ENCODE data around the gene UBE2E1. TPM values are rescaled to one million over a fixed set of nuclear protein-coding genes. Genes with fewer than 3 reads are reported as not detected.
"Not testable (repeated sequence)": the region's sequence is repeated elsewhere in the genome, so short reads cannot be mapped to it uniquely, and the experiment has no call there.

UBE2E1 gene
- total RNA-seq, 1 experiment from 2014 or later = 74.3 TPM

DNA sequence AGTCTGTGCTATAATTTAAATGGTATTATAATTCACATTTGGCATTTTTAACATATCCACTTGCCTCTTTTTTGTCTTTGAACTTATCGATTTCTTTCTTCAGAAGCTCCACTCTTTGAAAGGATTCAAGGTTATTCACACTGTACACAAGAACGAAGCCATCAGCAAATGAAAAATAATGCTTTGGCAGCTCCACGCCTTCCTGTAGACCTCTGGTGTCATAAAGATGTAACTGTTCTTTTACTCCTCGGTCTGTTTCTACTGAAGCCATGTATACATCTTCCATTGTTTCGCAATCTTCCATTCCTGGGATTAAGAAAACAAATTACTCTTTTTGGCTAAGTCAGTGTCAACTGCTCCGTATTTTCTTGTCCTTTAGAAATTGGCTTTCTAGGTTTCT is 95.0 kb downstream of the UBE2E1 start:
- H3K27me3 Mint-ChIP-seq (ENCODE audit: unreplicated experiment) = no peaks in the 10 kb centered on the region
- no peak overlapping the region for H3K4me3 Mint-ChIP-seq (ENCODE audit: low read depth, unreplicated experiment)
- no peak overlapping the region for H3K27ac Mint-ChIP-seq (ENCODE audit: unreplicated experiment)
- TF ChIP-seq CTCF (IDR thresholded peaks at IDR 0.05; ENCODE audit: unreplicated experiment) = no peak
- H3K36me3 Mint-ChIP-seq (ENCODE audit: insufficient read depth, unreplicated experiment) = peaks cover 29% of the 10 kb centered on the region
- no peak for DNase-seq
- no peaks in the 10 kb centered on the region for H3K9me3 Mint-ChIP-seq (ENCODE audit: low read depth, unreplicated experiment)
- CTCF ChIA-PET = no interaction called here
- no TSS peak for BruUV-seq (replicated peaks)
- intact Hi-C loops (cut with micrococcal nuclease; ENCODE audit: unreplicated experiment) = no loop called here
- no peaks in the 10 kb centered on the region for H3K4me1 Mint-ChIP-seq (ENCODE audit: low read depth, unreplicated experiment)

DNA sequence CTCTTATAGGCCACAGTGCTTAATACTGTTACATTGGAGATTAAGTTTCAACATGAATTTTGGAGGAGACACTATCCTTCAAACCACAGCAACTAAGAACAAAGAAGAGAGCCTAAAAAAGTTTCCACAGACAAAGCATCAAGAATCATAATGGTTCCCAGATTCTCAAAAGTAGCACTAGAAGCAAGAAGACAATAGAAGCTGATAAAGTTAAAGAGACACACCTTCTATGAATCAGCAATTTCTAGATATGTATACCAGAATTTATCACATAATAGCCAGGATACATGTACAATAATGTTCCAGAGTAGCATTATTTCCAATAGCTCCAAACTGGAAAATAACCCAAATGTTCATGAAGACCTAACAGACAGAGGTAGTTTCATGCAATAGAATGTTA is 98.8 kb downstream of the UBE2E1 start:
- Mint-ChIP-seq H3K27me3 (ENCODE audit: unreplicated experiment) (no peaks in the 10 kb centered on the region), H3K9me3 (ENCODE audit: low read depth, unreplicated experiment) (no peaks in the 10 kb centered on the region), H3K4me1 (ENCODE audit: low read depth, unreplicated experiment) (no peaks in the 10 kb centered on the region), H3K4me3 (ENCODE audit: low read depth, unreplicated experiment) (no peak overlapping the region), H3K36me3 (ENCODE audit: insufficient read depth, unreplicated experiment) (peaks cover 6% of the 10 kb centered on the region), H3K27ac (ENCODE audit: unreplicated experiment) (no peak overlapping the region)
- TF ChIP-seq CTCF (IDR thresholded peaks at IDR 0.05; ENCODE audit: unreplicated experiment) = no peak
- BruUV-seq (replicated peaks) = no TSS peak
- CTCF ChIA-PET = no interaction called here
- no peak for DNase-seq
- intact Hi-C loops (cut with micrococcal nuclease; ENCODE audit: unreplicated experiment) = no loop called here

- no peak for DNase-seq
- Mint-ChIP-seq H3K4me1 (ENCODE audit: low read depth, unreplicated experiment) (no peaks in the 10 kb centered on the region), H3K36me3 (ENCODE audit: insufficient read depth, unreplicated experiment) (no peaks in the 10 kb centered on the region), H3K27me3 (ENCODE audit: unreplicated experiment) (no peaks in the 10 kb centered on the region), H3K9me3 (ENCODE audit: low read depth, unreplicated experiment) (no peaks in the 10 kb centered on the region), H3K4me3 (ENCODE audit: low read depth, unreplicated experiment) (no peak overlapping the region), H3K27ac (ENCODE audit: unreplicated experiment) (no peak overlapping the region)
- no peak for TF ChIP-seq CTCF (IDR thresholded peaks at IDR 0.05; ENCODE audit: unreplicated experiment)
- BruUV-seq (replicated peaks) = no TSS peak
- CTCF ChIA-PET = interaction anchor here (0.7 kb wide), 1 partner anchor 18 kb away, joined by 3 read pairs; no protein-coding TSS in a partner anchor
- intact Hi-C loops (cut with micrococcal nuclease; ENCODE audit: unreplicated experiment) = no loop called here
These were observed 103.6 kb downstream of the UBE2E1 start for GRCh38 chr3:23909341-23909740.

- Mint-ChIP-seq H3K36me3 (ENCODE audit: insufficient read depth, unreplicated experiment) (peaks cover 11% of the 10 kb centered on the region), H3K4me1 (ENCODE audit: low read depth, unreplicated experiment) (peaks cover 11% of the 10 kb centered on the region), H3K4me3 (ENCODE audit: low read depth, unreplicated experiment) (no peak overlapping the region), H3K27ac (ENCODE audit: unreplicated experiment) (no peak overlapping the region), H3K27me3 (ENCODE audit: unreplicated experiment) (no peaks in the 10 kb centered on the region), H3K9me3 (ENCODE audit: low read depth, unreplicated experiment) (no peaks in the 10 kb centered on the region)
- DNase-seq = no peak
- BruUV-seq (replicated peaks) = no TSS peak
- CTCF ChIA-PET = no interaction called here
- intact Hi-C loops (cut with micrococcal nuclease; ENCODE audit: unreplicated experiment) = no loop called here
- TF ChIP-seq CTCF (IDR thresholded peaks at IDR 0.05; ENCODE audit: unreplicated experiment) = no peak
These were observed 105.6 kb downstream of the UBE2E1 start for GRCh38 chr3:23911397-23911796.

DNA sequence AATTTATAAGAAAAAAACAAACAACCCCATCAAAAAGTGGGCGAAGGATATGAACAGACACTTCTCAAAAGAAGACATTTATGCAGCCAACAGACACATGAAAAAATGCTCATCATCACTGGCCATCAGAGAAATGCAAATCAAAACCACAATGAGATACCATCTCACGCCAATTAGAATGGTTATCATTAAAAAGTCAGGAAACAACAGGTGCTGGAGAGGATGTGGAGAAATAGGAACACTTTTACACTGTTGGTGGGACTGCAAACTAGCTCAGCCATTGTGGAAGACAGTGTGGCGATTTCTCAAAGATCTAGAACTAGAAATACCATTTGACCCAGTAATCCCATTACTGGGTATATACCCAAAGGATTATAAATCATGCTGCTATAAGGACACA is 106.6 kb downstream of the UBE2E1 start:
- CTCF ChIA-PET; H3K4me3 Mint-ChIP-seq (ENCODE audit: low read depth, unreplicated experiment); H3K27me3 Mint-ChIP-seq (ENCODE audit: unreplicated experiment); BruUV-seq (replicated peaks); H3K27ac Mint-ChIP-seq (ENCODE audit: unreplicated experiment); H3K9me3 Mint-ChIP-seq (ENCODE audit: low read depth, unreplicated experiment); intact Hi-C loops (cut with micrococcal nuclease; ENCODE audit: unreplicated experiment); DNase-seq: not testable (repeated sequence)
- Mint-ChIP-seq H3K4me1 (ENCODE audit: low read depth, unreplicated experiment) (peaks cover 11% of the 10 kb centered on the region), H3K36me3 (ENCODE audit: insufficient read depth, unreplicated experiment) (peaks cover 21% of the 10 kb centered on the region)

Data from Calu3 (cell line).